PC-3 (cell line): Measurements from ENCODE around the gene STPG2. TPM values are rescaled to one million over a fixed set of nuclear protein-coding genes. Genes with fewer than 3 reads are reported as not detected.
A peak's percentile ranks its signal among the peaks of the same experiment; 100 is the strongest.

Experiments used
- ATAC-seq: fragments of 200-7000 bp; cut with Tn5 transposase; 2 replicates; pipeline ENCODE4 v1.9.1; 2020; ENCODE audit warnings: mild to moderate bottlenecking, moderate library complexity
- BruUV-seq: library from RNA; stranded (reverse); fragments of 400-500 nt; replicated peaks from 2 replicates; lab custom pipeline; 2021; lab: Mats Ljungman, UMichigan
- CTCF ChIA-PET: fragments of 300-600 bp; sonication (Branson Sonifier 250); formaldehyde crosslinking; loops from one replicate; lab custom pipeline; 2022; ENCODE audit warnings: antibody characterized with exemption; lab: Charles Lee
- POLR2A ChIA-PET: fragments of 300-600 bp; sonication (Branson Sonifier 250); formaldehyde crosslinking; loops from one replicate; lab custom pipeline; 2022; ENCODE audit warnings: antibody characterized with exemption; ENCODE audit not compliant: unreplicated experiment; lab: Charles Lee
- DNase-seq: peaks from one replicate; pipeline ENCODE4 v3.0.0-alpha.2; 2015
- H2AFZ ChIP-seq: fragments of 300-600 bp; sonication (generic); 2 replicates; pipeline ENCODE4 v1.6.0; 2016; ENCODE audit warnings: antibody characterized with exemption, low read length
- H3F3A ChIP-seq: fragments of 300-600 bp; sonication (generic); one replicate; pipeline ENCODE4 v1.6.0; 2017; ENCODE audit warnings: antibody characterized with exemption, low read length, control low read depth, mild to moderate bottlenecking; ENCODE audit not compliant: unreplicated experiment
- H3K27ac ChIP-seq: fragments of 300-600 bp; sonication (generic); 2 replicates; pipeline ENCODE4 v1.5.1; 2016; ENCODE audit warnings: mild to moderate bottlenecking, low read length
- H3K27me3 ChIP-seq: fragments of 300-600 bp; sonication (generic); 2 replicates; pipeline ENCODE4 v1.6.1; 2016; ENCODE audit warnings: low read length, mixed read lengths
- H3K36me3 ChIP-seq: fragments of 300-600 bp; sonication (generic); 2 replicates; pipeline ENCODE4 v1.6.1; 2016; ENCODE audit warnings: low read depth, mixed run types, low read length, mixed read lengths
- H3K4me1 ChIP-seq: fragments of 300-600 bp; sonication (generic); 2 replicates; pipeline ENCODE4 v1.5.1; 2016; ENCODE audit warnings: low read length; ENCODE audit not compliant: insufficient read depth
- H3K4me2 ChIP-seq: fragments of 300-600 bp; sonication (generic); 2 replicates; pipeline ENCODE4 v1.6.0; 2016; ENCODE audit warnings: low read length
- H3K4me3 ChIP-seq: fragments of 300-600 bp; sonication (generic); 2 replicates; pipeline ENCODE4 v1.5.1; 2016; ENCODE audit warnings: mild to moderate bottlenecking, low read length, mixed read lengths
- H3K79me2 ChIP-seq: fragments of 300-600 bp; sonication (generic); 2 replicates; pipeline ENCODE4 v1.6.1; 2017; ENCODE audit warnings: low read length, mixed read lengths
- H3K9ac ChIP-seq: fragments of 300-600 bp; sonication (generic); 2 replicates; pipeline ENCODE4 v1.6.0; 2016; ENCODE audit warnings: mild to moderate bottlenecking, low read length
- H3K9me2 ChIP-seq: fragments of 300-600 bp; sonication (generic); replicated peaks from 2 replicates; pipeline ENCODE4 v1.6.1; 2016; ENCODE audit warnings: mixed run types, low read length, mixed read lengths
- H3K9me3 ChIP-seq: fragments of 300-600 bp; sonication (generic); 2 replicates; pipeline ENCODE4 v1.6.1; 2016; ENCODE audit warnings: low read length, mixed read lengths
- H4K20me1 ChIP-seq: fragments of 300-600 bp; sonication (generic); 2 replicates; pipeline ENCODE4 v1.6.1; 2016; ENCODE audit warnings: low read length, mixed read lengths
- EZH2 ChIP-seq: fragments of 300-600 bp; sonication (generic); IDR thresholded peaks from one replicate; pipeline ENCODE4 v1.6.1; 2017; ENCODE audit warnings: antibody characterized with exemption, mild to moderate bottlenecking, low read length; ENCODE audit not compliant: unreplicated experiment
- EZH2phosphoT487 ChIP-seq: fragments of 300-600 bp; sonication (generic); IDR thresholded peaks from 2 replicates; pipeline ENCODE4 v1.6.1; 2018; ENCODE audit warnings: mild to moderate bottlenecking, antibody characterized with exemption, low read length, borderline replicate concordance
- intact Hi-C: fragments of 100-400 bp; cut with micrococcal nuclease; formaldehyde crosslinking; loops from 2 replicates; pipeline ENCODE4 v1.9.0; 2023
- total RNA-seq: library from RNA; depleted of rRNA; stranded (reverse); fragments of >200 nt; gene quantifications from 2 replicates; pipeline ENCODE4 v1.2.3, GENCODE V29; 2014
- TF ChIP-seq, protein P1 (sequence below): fragments of 300-600 bp; sonication (generic); conservative IDR thresholded peaks from 2 replicates; pipeline ENCODE4 v1.5.1; 2017; ENCODE audit warnings: antibody characterized with exemption, low read depth, mild to moderate bottlenecking, low read length

STPG2 gene
- total RNA-seq, 1 experiment from 2014 or later: not detected

DNA sequence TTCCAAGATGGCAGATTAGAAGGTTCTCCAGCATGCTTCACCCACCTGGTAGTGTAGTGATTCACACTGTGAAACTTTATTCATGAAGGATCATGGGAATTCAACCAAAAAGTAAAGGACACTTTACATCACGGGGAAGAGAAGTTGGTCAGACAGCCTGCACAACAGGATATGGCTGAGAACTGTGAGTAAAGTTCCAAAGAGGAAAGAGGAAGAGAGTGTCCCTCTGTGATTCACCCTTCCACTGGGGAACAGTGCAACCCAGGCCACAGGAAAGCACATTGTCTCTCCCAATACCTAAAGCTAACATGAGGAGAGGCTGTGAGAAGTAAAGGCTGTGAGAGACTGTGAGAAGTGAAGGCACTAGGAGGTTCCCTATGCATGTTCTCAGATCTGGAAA is 137.2 kb downstream of the STPG2 start:
- intact Hi-C loops: no loop called here
- H3K36me3 ChIP-seq: no peaks in the 10 kb centered on the region
- no peaks in the 10 kb centered on the region for H3K27me3 ChIP-seq
- BruUV-seq: no TSS peak
- TF ChIP-seq, protein P1, sequence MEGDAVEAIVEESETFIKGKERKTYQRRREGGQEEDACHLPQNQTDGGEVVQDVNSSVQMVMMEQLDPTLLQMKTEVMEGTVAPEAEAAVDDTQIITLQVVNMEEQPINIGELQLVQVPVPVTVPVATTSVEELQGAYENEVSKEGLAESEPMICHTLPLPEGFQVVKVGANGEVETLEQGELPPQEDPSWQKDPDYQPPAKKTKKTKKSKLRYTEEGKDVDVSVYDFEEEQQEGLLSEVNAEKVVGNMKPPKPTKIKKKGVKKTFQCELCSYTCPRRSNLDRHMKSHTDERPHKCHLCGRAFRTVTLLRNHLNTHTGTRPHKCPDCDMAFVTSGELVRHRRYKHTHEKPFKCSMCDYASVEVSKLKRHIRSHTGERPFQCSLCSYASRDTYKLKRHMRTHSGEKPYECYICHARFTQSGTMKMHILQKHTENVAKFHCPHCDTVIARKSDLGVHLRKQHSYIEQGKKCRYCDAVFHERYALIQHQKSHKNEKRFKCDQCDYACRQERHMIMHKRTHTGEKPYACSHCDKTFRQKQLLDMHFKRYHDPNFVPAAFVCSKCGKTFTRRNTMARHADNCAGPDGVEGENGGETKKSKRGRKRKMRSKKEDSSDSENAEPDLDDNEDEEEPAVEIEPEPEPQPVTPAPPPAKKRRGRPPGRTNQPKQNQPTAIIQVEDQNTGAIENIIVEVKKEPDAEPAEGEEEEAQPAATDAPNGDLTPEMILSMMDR: no peak
- no peak for TF ChIP-seq EZH2
- TF ChIP-seq EZH2phosphoT487: no peak
- H4K20me1 ChIP-seq: no peaks in the 10 kb centered on the region
- H3K4me3 ChIP-seq: no peak overlapping the region
- no peaks in the 10 kb centered on the region for H3K9me3 ChIP-seq
- no peak overlapping the region for H3K4me2 ChIP-seq
- CTCF ChIA-PET: no interaction called here
- H3K79me2 ChIP-seq: no peaks in the 10 kb centered on the region
- no peak overlapping the region for H3K27ac ChIP-seq
- no peak overlapping the region for H3K9ac ChIP-seq
- peaks cover 4% of the 10 kb centered on the region for H3F3A ChIP-seq
- DNase-seq (no peak), ATAC-seq (no peak)
- H2AFZ ChIP-seq: no peak overlapping the region
- H3K9me2 ChIP-seq: no peaks in the 10 kb centered on the region
- peaks cover 21% of the 10 kb centered on the region for H3K4me1 ChIP-seq
- POLR2A ChIA-PET: no interaction called here

DNA sequence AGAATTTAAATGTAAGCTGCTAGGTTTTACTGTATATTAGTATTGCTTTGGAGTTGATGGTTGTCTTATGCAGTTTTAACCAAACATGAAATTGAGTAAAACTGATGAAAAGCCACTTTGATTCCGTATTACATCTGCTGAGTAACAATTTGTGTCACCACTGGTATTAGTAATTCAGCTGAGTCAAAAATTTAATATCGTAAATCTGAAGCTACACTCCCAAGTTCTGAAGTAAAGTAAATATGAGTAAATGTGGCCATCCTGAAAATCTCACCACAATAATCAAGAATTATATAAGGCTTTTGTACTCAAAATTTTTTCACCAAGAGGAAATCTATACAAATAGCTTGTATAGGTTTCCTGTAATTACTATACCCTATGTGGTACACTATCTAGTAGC is 142.3 kb downstream of the STPG2 start:
- CTCF ChIA-PET: no interaction called here

DNA sequence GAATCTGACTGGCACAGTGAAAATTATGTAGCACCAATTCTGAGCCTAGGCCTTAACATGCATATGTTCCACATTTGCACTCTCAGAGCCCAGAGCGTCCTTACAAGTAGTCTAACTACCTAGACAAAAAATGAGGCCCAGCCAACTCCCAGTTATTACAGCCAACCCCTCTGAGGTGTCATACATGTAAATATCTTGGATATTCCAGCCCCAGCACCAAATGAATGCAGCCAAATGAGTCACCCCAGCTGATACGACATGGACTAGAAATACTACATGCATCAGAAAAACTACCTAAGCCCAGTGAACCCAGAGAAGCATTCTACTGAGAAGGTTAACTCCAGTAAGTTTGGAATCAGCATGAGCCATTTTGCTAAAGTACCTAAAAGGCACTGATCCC is 145.1 kb downstream of the STPG2 start:
- DNase-seq: peak; percentile 36
- Histone ChIP-seq H4K20me1 (no peaks in the 10 kb centered on the region), H3K9ac (no peak overlapping the region), H2AFZ (no peak overlapping the region), H3K9me3 (no peaks in the 10 kb centered on the region), H3K4me2 (no peak overlapping the region), H3K36me3 (no peaks in the 10 kb centered on the region; the same call in 1 of the 2 replicates), H3K27me3 (no peaks in the 10 kb centered on the region), H3K27ac (no peak overlapping the region), H3K4me3 (no peak overlapping the region), H3K4me1 (peaks cover 30% of the 10 kb centered on the region), H3F3A (peaks cover 4% of the 10 kb centered on the region), H3K9me2 (no peaks in the 10 kb centered on the region), H3K79me2 (no peaks in the 10 kb centered on the region)
- CTCF ChIA-PET: no interaction called here
- BruUV-seq: no TSS peak
- intact Hi-C loops: no loop called here
- TF ChIP-seq EZH2 (no peak), EZH2phosphoT487 (no peak)
- TF ChIP-seq, protein P1: no peak
- POLR2A ChIA-PET: no interaction called here
- no peak for ATAC-seq

More for the DNA sequence above, 142.3 kb downstream of the STPG2 start:
- BruUV-seq: no TSS peak
- Histone ChIP-seq H3K36me3 (no peaks in the 10 kb centered on the region; the same call in 1 of the 2 replicates), H2AFZ (no peak overlapping the region), H4K20me1 (no peaks in the 10 kb centered on the region), H3F3A (peaks cover 4% of the 10 kb centered on the region), H3K9ac (peak overlapping the region; percentile 56), H3K4me3 (peak overlapping the region; percentile 14; the same call in 1 of the 2 replicates), H3K27ac (peak overlapping the region; percentile 91), H3K9me2 (no peaks in the 10 kb centered on the region), H3K4me2 (peak overlapping the region; percentile 67), H3K4me1 (peaks cover 30% of the 10 kb centered on the region), H3K27me3 (no peaks in the 10 kb centered on the region), H3K9me3 (no peaks in the 10 kb centered on the region), H3K79me2 (no peaks in the 10 kb centered on the region)
- POLR2A ChIA-PET: interaction anchor here (0.5 to 0.6 kb wide), 2 partner anchors 101 to 386 kb away, joined by 3 read pairs; no protein-coding TSS in a partner anchor
- peak; percentile 79 for DNase-seq
- ATAC-seq: peak; percentile 89
- intact Hi-C loops: loop anchor here (5.0 kb wide), 1 partner anchor 359 kb away; no protein-coding TSS in a partner anchor
- no peak for TF ChIP-seq EZH2
- no peak for TF ChIP-seq EZH2phosphoT487
- TF ChIP-seq, protein P1: no peak
